Neural progenitor cell (in vitro differentiated cells): Measurements from ENCODE around the gene SAMD11. TPM values are rescaled to one million over a fixed set of nuclear protein-coding genes. Genes with fewer than 3 reads are reported as not detected.

Experiments used
- DNase-seq: peaks from one replicate; pipeline ENCODE4 v3.0.0-alpha.2; 2016; ENCODE audit warnings: low spot score
- H2AFZ ChIP-seq: fragments of 200-600 bp; sonication (generic); replicated peaks from 2 replicates; pipeline ENCODE4 v1.6.1; 2016; ENCODE audit warnings: antibody characterized with exemption
- H3F3A ChIP-seq: fragments of 200-600 bp; sonication (generic); 2 replicates; pipeline ENCODE4 v1.6.1; 2016; ENCODE audit warnings: antibody characterized with exemption, low read depth
- H3K27ac ChIP-seq: fragments of 200-600 bp; sonication (generic); 2 replicates; pipeline ENCODE4 v1.5.1; 2016; ENCODE audit warnings: mild to moderate bottlenecking
- H3K27me3 ChIP-seq: fragments of 200-600 bp; sonication (generic); 2 replicates; pipeline ENCODE4 v1.6.1; 2016; ENCODE audit warnings: mild to moderate bottlenecking, moderate library complexity
- H3K36me3 ChIP-seq: fragments of 200-600 bp; sonication (generic); 2 replicates; pipeline ENCODE4 v1.5.1; 2016
- H3K4me1 ChIP-seq: fragments of 200-600 bp; sonication (generic); 2 replicates; pipeline ENCODE4 v1.6.1; 2016; ENCODE audit warnings: mixed run types
- H3K4me2 ChIP-seq: fragments of 200-600 bp; sonication (generic); 2 replicates; pipeline ENCODE4 v1.6.1; 2016
- H3K4me3 ChIP-seq: fragments of 200-600 bp; sonication (generic); 2 replicates; pipeline ENCODE4 v1.5.1; 2016
- H3K79me2 ChIP-seq: fragments of 200-600 bp; sonication (generic); 2 replicates; pipeline ENCODE4 v1.6.1; 2016; ENCODE audit warnings: low read depth
- H3K9ac ChIP-seq: fragments of 200-600 bp; sonication (generic); 2 replicates; pipeline ENCODE4 v1.6.1; 2016
- H3K9me3 ChIP-seq: fragments of 200-600 bp; sonication (generic); 2 replicates; pipeline ENCODE4 v1.5.1; 2016; ENCODE audit warnings: low read depth
- H4K20me1 ChIP-seq: fragments of 200-600 bp; sonication (generic); 2 replicates; pipeline ENCODE4 v1.6.1; 2016; ENCODE audit warnings: low read depth
- H3K27ac Mint-ChIP-seq: 3 replicates; pipeline ENCODE4 v1.8.0; 2021; ENCODE audit warnings: mixed read lengths
- H3K27me3 Mint-ChIP-seq: 2 replicates; pipeline ENCODE4 v1.8.0; 2022; ENCODE audit warnings: low read depth, mild to moderate bottlenecking, inconsistent platforms, moderate library complexity, mixed read lengths; ENCODE audit not compliant: insufficient read depth
- H3K36me3 Mint-ChIP-seq: 3 replicates; pipeline ENCODE4 v1.8.0; 2021; ENCODE audit warnings: mixed read lengths
- H3K4me1 Mint-ChIP-seq: 3 replicates; pipeline ENCODE4 v1.8.0; 2021; ENCODE audit warnings: mixed read lengths
- H3K4me3 Mint-ChIP-seq: 3 replicates; pipeline ENCODE4 v1.8.0; 2021; ENCODE audit warnings: mild to moderate bottlenecking, moderate library complexity, mixed read lengths
- H3K9me3 Mint-ChIP-seq: 3 replicates; pipeline ENCODE4 v1.8.0; 2020; ENCODE audit warnings: mixed read lengths
- CTCF ChIP-seq: fragments of 200-600 bp; sonication (generic); IDR thresholded peaks from 2 replicates; pipeline ENCODE4 v1.5.1; 2017; ENCODE audit warnings: antibody characterized with exemption, mild to moderate bottlenecking
- EZH2 ChIP-seq: fragments of 200-600 bp; sonication (generic); IDR thresholded peaks from 2 replicates; pipeline ENCODE4 v1.6.1; 2017; ENCODE audit warnings: antibody characterized with exemption, mild to moderate bottlenecking, moderate library complexity
- EZH2phosphoT487 ChIP-seq: fragments of 200-600 bp; sonication (generic); IDR thresholded peaks from 2 replicates; pipeline ENCODE4 v1.6.1; 2017; ENCODE audit warnings: antibody characterized with exemption
- total RNA-seq: library from RNA; depleted of rRNA; stranded (reverse); fragments of >200 nt; gene quantifications from 2 replicates; pipeline ENCODE4 v1.2.3, GENCODE V29; 2015; ENCODE audit warnings: low replicate concordance

The SAMD11 gene
- total RNA-seq, 1 donor from 2014 or later: not detected

GRCh38 chr1:950881-951280 lies 27.2 kb downstream of the SAMD11 start:
- Histone ChIP-seq H3K4me3 (no peak overlapping the region), H2AFZ (no peak overlapping the region), H4K20me1 (peaks cover 64% of the 10 kb centered on the region), H3K9ac (no peak overlapping the region), H3K4me2 (no peak overlapping the region), H3K36me3 (no peaks in the 10 kb centered on the region), H3K9me3 (no peaks in the 10 kb centered on the region), H3K27ac (no peak overlapping the region), H3K27me3 (no peaks in the 10 kb centered on the region), H3K79me2 (no peaks in the 10 kb centered on the region), H3F3A (no peaks in the 10 kb centered on the region), H3K4me1 (no peaks in the 10 kb centered on the region)
- Mint-ChIP-seq H3K27me3 (peaks cover 9% of the 10 kb centered on the region), H3K9me3 (no peaks in the 10 kb centered on the region), H3K36me3 (peaks cover 34% of the 10 kb centered on the region), H3K4me3 (peak overlapping the region; percentile 52), H3K4me1 (peaks cover 3% of the 10 kb centered on the region), H3K27ac (no peak overlapping the region)
- no peak for DNase-seq
- TF ChIP-seq EZH2 (no peak), EZH2phosphoT487 (no peak), CTCF (no peak)

GRCh38 chr1:951364-951763 lies 27.6 kb downstream of the SAMD11 start:
- H3K4me2 ChIP-seq: no peak overlapping the region
- H3K4me1 Mint-ChIP-seq: peaks cover 3% of the 10 kb centered on the region
- no peak overlapping the region for H2AFZ ChIP-seq
- no peak overlapping the region for H3K27ac Mint-ChIP-seq
- H3K4me3 Mint-ChIP-seq: peak overlapping the region; percentile 44
- TF ChIP-seq EZH2: no peak
- no peak for TF ChIP-seq EZH2phosphoT487
- peak; percentile 52 for TF ChIP-seq CTCF
- peaks cover 9% of the 10 kb centered on the region for H3K27me3 Mint-ChIP-seq
- H3K9me3 ChIP-seq: no peaks in the 10 kb centered on the region
- H3K9ac ChIP-seq: no peak overlapping the region
- no peaks in the 10 kb centered on the region for H3K9me3 Mint-ChIP-seq
- no peak overlapping the region for H3K4me3 ChIP-seq
- H3K36me3 ChIP-seq: no peaks in the 10 kb centered on the region
- peaks cover 62% of the 10 kb centered on the region for H4K20me1 ChIP-seq
- no peak overlapping the region for H3K27ac ChIP-seq
- no peaks in the 10 kb centered on the region for H3F3A ChIP-seq
- peak; percentile 58 for DNase-seq
- H3K79me2 ChIP-seq: no peaks in the 10 kb centered on the region
- H3K4me1 ChIP-seq: no peaks in the 10 kb centered on the region
- no peaks in the 10 kb centered on the region for H3K27me3 ChIP-seq
- peaks cover 32% of the 10 kb centered on the region for H3K36me3 Mint-ChIP-seq

GRCh38 chr1:952201-952600 lies 28.5 kb downstream of the SAMD11 start:
- Mint-ChIP-seq H3K9me3 (no peaks in the 10 kb centered on the region), H3K27ac (no peak overlapping the region), H3K4me3 (no peak overlapping the region), H3K36me3 (peaks cover 28% of the 10 kb centered on the region), H3K4me1 (peaks cover 3% of the 10 kb centered on the region), H3K27me3 (peaks cover 6% of the 10 kb centered on the region)
- H3F3A ChIP-seq: no peaks in the 10 kb centered on the region
- H2AFZ ChIP-seq: no peak overlapping the region
- no peaks in the 10 kb centered on the region for H3K9me3 ChIP-seq
- H3K9ac ChIP-seq: no peak overlapping the region
- H3K4me3 ChIP-seq: no peak overlapping the region
- H3K4me1 ChIP-seq: no peaks in the 10 kb centered on the region
- H3K4me2 ChIP-seq: no peak overlapping the region
- DNase-seq: no peak
- H3K27me3 ChIP-seq: no peaks in the 10 kb centered on the region
- TF ChIP-seq EZH2 (no peak), EZH2phosphoT487 (no peak), CTCF (no peak)
- peaks cover 4% of the 10 kb centered on the region for H3K79me2 ChIP-seq
- no peak overlapping the region for H3K27ac ChIP-seq
- H4K20me1 ChIP-seq: peaks cover 56% of the 10 kb centered on the region
- H3K36me3 ChIP-seq: no peaks in the 10 kb centered on the region
